Ishikawa (cell line): ENCODE data around the gene ELP4.

Experiments
- CEBPB ChIP-seq: IDR thresholded peaks from 2 replicates; pipeline ENCODE4 v1.6.1; 2012
- CREB1 ChIP-seq: IDR thresholded peaks from 2 replicates; pipeline ENCODE4 v1.6.1; 2012; ENCODE audit warnings: low read depth
- EGR1 ChIP-seq: IDR thresholded peaks from 2 replicates; pipeline ENCODE4 v1.6.1; 2012
- EP300 ChIP-seq: IDR thresholded peaks from 2 replicates; pipeline ENCODE4 v1.6.1; 2012; ENCODE audit warnings: borderline replicate concordance
- FOXM1 ChIP-seq: IDR thresholded peaks from 2 replicates; pipeline ENCODE4 v1.6.1; 2012; ENCODE audit warnings: low read depth, borderline replicate concordance
- NFIC ChIP-seq: IDR thresholded peaks from 2 replicates; pipeline ENCODE4 v1.6.1; 2012
- RAD21 ChIP-seq: IDR thresholded peaks from 2 replicates; pipeline ENCODE4 v1.6.1; 2012; ENCODE audit warnings: low read depth
- TAF1 ChIP-seq: IDR thresholded peaks from 2 replicates; pipeline ENCODE4 v1.6.1; 2012; ENCODE audit warnings: low read depth, mild to moderate bottlenecking
- TCF12 ChIP-seq: IDR thresholded peaks from 2 replicates; pipeline ENCODE4 v1.6.1; 2012; ENCODE audit warnings: low read depth
- TEAD4 ChIP-seq: IDR thresholded peaks from 2 replicates; pipeline ENCODE4 v1.6.1; 2012
- YY1 ChIP-seq: IDR thresholded peaks from 2 replicates; pipeline ENCODE4 v1.6.1; 2012; ENCODE audit warnings: low read depth
- ZBTB7A ChIP-seq: IDR thresholded peaks from 2 replicates; pipeline ENCODE4 v1.6.1; 2012; ENCODE audit warnings: low read depth
- TF ChIP-seq, protein P1 (sequence below): IDR thresholded peaks from 2 replicates; pipeline ENCODE4 v1.6.1; 2012; ENCODE audit warnings: low read depth, mild to moderate bottlenecking
- TF ChIP-seq, protein P2 (sequence below): IDR thresholded peaks from 2 replicates; pipeline ENCODE4 v1.6.1; 2012
- TF ChIP-seq, protein P3 (sequence below): IDR thresholded peaks from 2 replicates; pipeline ENCODE4 v1.6.1; 2012

Gene ELP4

DNA sequence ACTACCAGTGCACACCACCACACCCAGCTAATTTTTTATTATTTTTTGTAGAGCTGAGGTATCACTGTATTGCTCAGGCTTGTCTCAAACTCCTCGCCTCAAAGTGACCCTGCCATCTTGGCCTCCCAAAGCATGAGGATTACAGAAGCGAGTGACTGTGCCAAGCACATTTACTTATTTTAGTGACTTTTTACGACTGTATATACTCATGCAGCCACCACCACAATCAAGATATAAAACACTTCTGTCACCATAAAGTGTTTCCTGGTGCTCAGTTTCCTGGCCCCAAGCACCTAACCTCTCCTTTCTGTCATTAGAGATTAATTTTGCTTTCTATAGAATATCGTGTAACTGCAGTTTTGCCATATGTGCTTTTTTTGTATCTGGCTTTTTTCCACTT is 25.9 kb downstream of the ELP4 start:
- TF ChIP-seq, protein P1, sequence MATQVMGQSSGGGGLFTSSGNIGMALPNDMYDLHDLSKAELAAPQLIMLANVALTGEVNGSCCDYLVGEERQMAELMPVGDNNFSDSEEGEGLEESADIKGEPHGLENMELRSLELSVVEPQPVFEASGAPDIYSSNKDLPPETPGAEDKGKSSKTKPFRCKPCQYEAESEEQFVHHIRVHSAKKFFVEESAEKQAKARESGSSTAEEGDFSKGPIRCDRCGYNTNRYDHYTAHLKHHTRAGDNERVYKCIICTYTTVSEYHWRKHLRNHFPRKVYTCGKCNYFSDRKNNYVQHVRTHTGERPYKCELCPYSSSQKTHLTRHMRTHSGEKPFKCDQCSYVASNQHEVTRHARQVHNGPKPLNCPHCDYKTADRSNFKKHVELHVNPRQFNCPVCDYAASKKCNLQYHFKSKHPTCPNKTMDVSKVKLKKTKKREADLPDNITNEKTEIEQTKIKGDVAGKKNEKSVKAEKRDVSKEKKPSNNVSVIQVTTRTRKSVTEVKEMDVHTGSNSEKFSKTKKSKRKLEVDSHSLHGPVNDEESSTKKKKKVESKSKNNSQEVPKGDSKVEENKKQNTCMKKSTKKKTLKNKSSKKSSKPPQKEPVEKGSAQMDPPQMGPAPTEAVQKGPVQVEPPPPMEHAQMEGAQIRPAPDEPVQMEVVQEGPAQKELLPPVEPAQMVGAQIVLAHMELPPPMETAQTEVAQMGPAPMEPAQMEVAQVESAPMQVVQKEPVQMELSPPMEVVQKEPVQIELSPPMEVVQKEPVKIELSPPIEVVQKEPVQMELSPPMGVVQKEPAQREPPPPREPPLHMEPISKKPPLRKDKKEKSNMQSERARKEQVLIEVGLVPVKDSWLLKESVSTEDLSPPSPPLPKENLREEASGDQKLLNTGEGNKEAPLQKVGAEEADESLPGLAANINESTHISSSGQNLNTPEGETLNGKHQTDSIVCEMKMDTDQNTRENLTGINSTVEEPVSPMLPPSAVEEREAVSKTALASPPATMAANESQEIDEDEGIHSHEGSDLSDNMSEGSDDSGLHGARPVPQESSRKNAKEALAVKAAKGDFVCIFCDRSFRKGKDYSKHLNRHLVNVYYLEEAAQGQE = no peak
- TF ChIP-seq TEAD4 (no peak), TCF12 (no peak), CEBPB (no peak)

DNA sequence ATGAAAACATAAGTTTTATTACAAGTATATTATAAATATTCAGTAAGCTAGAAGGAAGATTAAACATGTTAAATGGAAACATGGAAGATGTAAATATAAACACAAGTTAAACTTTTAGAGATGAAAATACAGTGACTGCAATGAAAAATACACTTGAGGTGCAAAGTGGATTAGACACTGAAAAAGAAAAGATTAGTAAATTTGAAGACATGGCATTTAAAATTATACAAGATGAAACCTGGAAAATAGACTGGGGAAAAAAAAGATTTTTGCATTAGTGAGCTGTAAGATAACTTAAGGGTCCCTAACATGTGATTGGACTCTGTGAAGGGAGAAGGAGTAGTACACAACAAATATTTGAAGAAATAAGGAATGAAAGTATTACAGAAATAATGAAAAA is 33.3 kb downstream of the ELP4 start:
- TF ChIP-seq FOXM1 (no peak), EGR1 (no peak), TAF1 (no peak), NFIC (no peak), YY1 (no peak), CREB1 (no peak), TEAD4 (no peak), TCF12 (no peak), EP300 (no peak), RAD21 (no peak), CEBPB (no peak)
- TF ChIP-seq, protein P2, sequence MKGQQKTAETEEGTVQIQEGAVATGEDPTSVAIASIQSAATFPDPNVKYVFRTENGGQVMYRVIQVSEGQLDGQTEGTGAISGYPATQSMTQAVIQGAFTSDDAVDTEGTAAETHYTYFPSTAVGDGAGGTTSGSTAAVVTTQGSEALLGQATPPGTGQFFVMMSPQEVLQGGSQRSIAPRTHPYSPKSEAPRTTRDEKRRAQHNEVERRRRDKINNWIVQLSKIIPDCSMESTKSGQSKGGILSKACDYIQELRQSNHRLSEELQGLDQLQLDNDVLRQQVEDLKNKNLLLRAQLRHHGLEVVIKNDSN = no peak
- TF ChIP-seq, protein P3, sequence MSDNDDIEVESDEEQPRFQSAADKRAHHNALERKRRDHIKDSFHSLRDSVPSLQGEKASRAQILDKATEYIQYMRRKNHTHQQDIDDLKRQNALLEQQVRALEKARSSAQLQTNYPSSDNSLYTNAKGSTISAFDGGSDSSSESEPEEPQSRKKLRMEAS = no peak
- TF ChIP-seq, protein P1 = no peak

DNA sequence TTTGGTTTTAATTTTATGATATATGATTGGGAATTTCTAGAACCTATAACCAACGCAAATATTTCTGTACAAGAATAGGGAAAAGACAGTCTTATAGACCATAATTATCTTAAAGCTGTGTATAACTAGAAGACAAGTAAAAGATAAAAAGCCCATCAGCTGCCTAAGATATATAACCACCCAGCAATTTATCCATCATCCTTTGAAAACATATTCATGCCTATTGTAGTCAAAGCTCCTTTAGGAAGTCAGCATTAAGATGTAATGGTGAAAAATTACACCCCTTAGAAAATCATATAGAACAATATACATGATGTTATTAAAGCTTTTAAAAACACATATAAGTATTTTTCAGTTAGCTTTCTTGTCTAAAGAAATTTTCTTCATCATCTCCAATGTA is 46.4 kb downstream of the ELP4 start:
- TF ChIP-seq EGR1 = no peak
- TF ChIP-seq RAD21 = no peak
- TF ChIP-seq ZBTB7A = no peak
- TF ChIP-seq, protein P2 = no peak
- TF ChIP-seq TAF1 = no peak
- TF ChIP-seq YY1 = no peak
- no peak for TF ChIP-seq CEBPB
- TF ChIP-seq FOXM1 = no peak
- no peak for TF ChIP-seq NFIC
- TF ChIP-seq TCF12 = no peak
- TF ChIP-seq, protein P1 = no peak
- no peak for TF ChIP-seq CREB1
- no peak for TF ChIP-seq TEAD4
- TF ChIP-seq, protein P3 = no peak
- TF ChIP-seq EP300 = no peak

DNA sequence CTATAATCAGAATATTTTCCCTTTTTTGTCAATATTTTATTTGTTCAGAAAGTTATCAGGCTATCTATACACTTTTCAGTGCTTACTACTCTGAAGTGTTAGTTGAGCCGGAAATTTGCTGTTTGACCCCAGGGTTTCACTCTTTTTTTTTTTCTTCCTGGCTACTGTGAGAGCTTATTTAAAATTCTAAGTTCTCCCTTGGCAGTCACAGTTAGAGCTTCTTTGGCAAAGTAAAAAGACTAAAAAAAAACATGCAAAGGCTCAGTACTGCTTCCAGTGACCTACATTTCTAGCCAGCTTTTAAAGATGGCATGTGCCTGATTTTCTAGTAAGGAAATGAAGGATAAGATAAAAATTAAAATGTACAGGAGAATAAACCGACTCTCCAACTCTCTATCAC is 48.4 kb downstream of the ELP4 start:
- TF ChIP-seq NFIC = no peak
- TF ChIP-seq FOXM1 = no peak
- TF ChIP-seq RAD21 = no peak
- TF ChIP-seq TCF12 = no peak
- TF ChIP-seq, protein P1 = no peak
- TF ChIP-seq ZBTB7A = no peak
- TF ChIP-seq CEBPB = no peak
- no peak for TF ChIP-seq CREB1
- TF ChIP-seq TEAD4 = no peak
